Upper lobe of left lung (tissue), 6 donors: Measurements from ENCODE around the gene NHLRC1. TPM values are rescaled to one million over a fixed set of nuclear protein-coding genes. Genes with fewer than 3 reads are reported as not detected.

ENCODE experiments used
- ATAC-seq, 2 donors: fragments of 200-7000 bp; cut with Tn5 transposase; one replicate each; pipeline ENCODE4 v1.9.1; 2022; ENCODE audit warnings: mild to moderate bottlenecking in 2 of 2, moderate library complexity in 2 of 2; ENCODE audit not compliant: low FRiP score in 2 of 2
- DNase-seq, 2 donors: peaks; one replicate each; pipeline ENCODE4 v3.0.0-alpha.2; 2019 to 2020
- H3K27ac ChIP-seq, 4 donors: fragments of 200-600 bp; sonication (generic); one replicate each; pipeline ENCODE4 v1.5.1; 2016 to 2019
- H3K27me3 ChIP-seq, 4 donors: fragments of 200-600 bp; sonication (generic); one replicate each; pipeline ENCODE4 v1.5.1; 2017 to 2019
- H3K36me3 ChIP-seq, 4 donors: fragments of 200-600 bp; sonication (generic); one replicate each; pipeline ENCODE4 v1.5.1; 2016 to 2019
- H3K4me1 ChIP-seq, 4 donors: fragments of 200-600 bp; sonication (generic); one replicate each; pipeline ENCODE4 v1.5.1; 2018 to 2019
- H3K4me3 ChIP-seq, 4 donors: fragments of 200-600 bp; sonication (generic); one replicate each; pipeline ENCODE4 v1.5.1; 2017 to 2019; ENCODE audit warnings: mild to moderate bottlenecking in 2 of 4, moderate library complexity in 1 of 4
- H3K9me3 ChIP-seq, 4 donors: fragments of 200-600 bp; sonication (generic); one replicate each; pipeline ENCODE4 v1.5.1; 2018 to 2019
- EP300 ChIP-seq, 4 donors: sonication (generic); formaldehyde crosslinking; IDR thresholded peaks; one replicate each; pipeline ENCODE4 v1.5.1; 2017; ENCODE audit warnings: antibody characterized with exemption in 4 of 4, control low read depth in 2 of 4
- POLR2A ChIP-seq, 4 donors: fragments of 450-650 bp; IDR thresholded peaks; one replicate each; pipeline ENCODE4 v1.5.1; 2016 to 2017; ENCODE audit warnings: antibody characterized with exemption in 4 of 4, mild to moderate bottlenecking in 2 of 4
- POLR2AphosphoS5 ChIP-seq, 2 donors: sonication (generic); formaldehyde crosslinking; IDR thresholded peaks; one replicate each; pipeline ENCODE4 v1.5.1; 2017; ENCODE audit warnings: antibody characterized with exemption in 2 of 2
- WGBS, 2 donors: methylation state at CpG; one replicate each; pipeline ENCODE4 v1.1.5; 2017 to 2018; 5-methylcytosine and 5-hydroxymethylcytosine counted together
- total RNA-seq, 6 donors: library from RNA; depleted of rRNA in 4 of 6; stranded (reverse); fragments of >200 nt in 4 of 6; gene quantifications; one replicate each; pipeline versions ENCODE4 v1.1.0 to v1.2.1, GENCODE V29; 2016 to 2021
- TF ChIP-seq, protein P1 (sequence below), 6 experiments: fragments of 450-650 bp in 4 of 6; fragments of 200-600 bp in 2 of 6; sonication (generic) in 2 of 6; IDR thresholded peaks; one replicate each; pipeline ENCODE4 v1.5.1; 2016 to 2019; ENCODE audit warnings: antibody characterized with exemption in 6 of 6
- donor health status: DM: no; HTN: no; CAD: no; lungs with moderate emphysema.
- donor health status: DM: no; HTN: yes; CAD: no; lungs with severe emphysema.

The NHLRC1 gene
- 1 to 10 TPM in 4 of 6 donors, not detected in 2; 1.9 to 4.1 (median 3.0) TPM for total RNA-seq

- Histone ChIP-seq H3K27me3 (no peaks in the 10 kb centered on the region), H3K4me1 (peaks cover 7 to 15% (median 13%) of the 10 kb centered on the region in 4 donors), H3K4me3 (peak within 1 kb of the TSS; percentile 47 to 68 (median 60)), H3K9me3 (no peaks in the 10 kb centered on the region), H3K36me3 (no peaks in the 10 kb centered on the region), H3K27ac (peak within 1 kb of the TSS; percentile 64 to 80 (median 66))
- TF ChIP-seq POLR2A (IDR thresholded peaks at IDR 0.05) (peak in 1 of 4 donors; percentile 80), POLR2AphosphoS5 (IDR thresholded peaks at IDR 0.05) (peak; percentile 80 to 86), EP300 (IDR thresholded peaks at IDR 0.05) (peak in 1 of 4 donors; percentile 77)
- TF ChIP-seq, protein P1, sequence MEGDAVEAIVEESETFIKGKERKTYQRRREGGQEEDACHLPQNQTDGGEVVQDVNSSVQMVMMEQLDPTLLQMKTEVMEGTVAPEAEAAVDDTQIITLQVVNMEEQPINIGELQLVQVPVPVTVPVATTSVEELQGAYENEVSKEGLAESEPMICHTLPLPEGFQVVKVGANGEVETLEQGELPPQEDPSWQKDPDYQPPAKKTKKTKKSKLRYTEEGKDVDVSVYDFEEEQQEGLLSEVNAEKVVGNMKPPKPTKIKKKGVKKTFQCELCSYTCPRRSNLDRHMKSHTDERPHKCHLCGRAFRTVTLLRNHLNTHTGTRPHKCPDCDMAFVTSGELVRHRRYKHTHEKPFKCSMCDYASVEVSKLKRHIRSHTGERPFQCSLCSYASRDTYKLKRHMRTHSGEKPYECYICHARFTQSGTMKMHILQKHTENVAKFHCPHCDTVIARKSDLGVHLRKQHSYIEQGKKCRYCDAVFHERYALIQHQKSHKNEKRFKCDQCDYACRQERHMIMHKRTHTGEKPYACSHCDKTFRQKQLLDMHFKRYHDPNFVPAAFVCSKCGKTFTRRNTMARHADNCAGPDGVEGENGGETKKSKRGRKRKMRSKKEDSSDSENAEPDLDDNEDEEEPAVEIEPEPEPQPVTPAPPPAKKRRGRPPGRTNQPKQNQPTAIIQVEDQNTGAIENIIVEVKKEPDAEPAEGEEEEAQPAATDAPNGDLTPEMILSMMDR (IDR thresholded peaks at IDR 0.05) = peak; percentile 76 to 99 (median 98)
- ATAC-seq = peak; percentile 97 to 99
- WGBS, 2 donors = 38 to 64% methylated on average over 12 to 38 of the region's 82 CpGs
- DNase-seq = peak; percentile 93 to 97
Observed at GRCh38 chr6:18122128-18123093, at the start of gene NHLRC1. Gene NHLRC1, minus strand, starts transcription at chr6:18122677. Its CDS starts 71 bp downstream, at chr6:18122606.

DNA sequence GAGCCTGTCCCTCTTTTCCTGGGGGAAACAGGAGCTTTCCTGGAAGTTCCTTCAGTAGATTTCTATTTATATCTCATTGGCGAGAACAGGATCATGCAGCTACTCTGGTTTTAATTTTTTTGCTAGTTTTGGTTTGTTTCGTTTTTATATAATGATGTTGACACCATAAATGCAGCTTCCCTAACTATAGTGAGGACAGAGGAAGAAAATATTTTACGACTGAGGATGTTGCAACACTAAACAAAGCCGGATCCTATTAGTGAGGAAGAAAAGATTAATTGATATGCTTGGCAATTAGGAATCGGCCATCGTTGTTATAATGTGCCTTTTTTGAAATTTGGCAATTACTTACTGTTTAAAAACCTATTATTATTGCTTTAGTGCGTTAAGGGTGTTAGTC, 49.4 kb upstream of the NHLRC1 start:
- H3K9me3 ChIP-seq = no peaks in the 10 kb centered on the region
- ATAC-seq (peak in 1 of 2 donors; percentile 38), DNase-seq (no peak)
- H3K36me3 ChIP-seq = peaks cover 0 to 59% (median 23%) of the 10 kb centered on the region in 4 donors
- no peaks in the 10 kb centered on the region for H3K4me1 ChIP-seq
- TF ChIP-seq EP300 (IDR thresholded peaks at IDR 0.05) (no peak), POLR2A (IDR thresholded peaks at IDR 0.05) (no peak), POLR2AphosphoS5 (IDR thresholded peaks at IDR 0.05) (no peak)
- TF ChIP-seq, protein P1 (IDR thresholded peaks at IDR 0.05) = no peak
- peak overlapping the region in 1 of 4 donors; percentile 64 for H3K27ac ChIP-seq
- H3K4me3 ChIP-seq = no peak overlapping the region
- 63 to 74% methylated on average over 7 of the region's 7 CpGs for WGBS, 2 donors
- H3K27me3 ChIP-seq = no peaks in the 10 kb centered on the region

DNA sequence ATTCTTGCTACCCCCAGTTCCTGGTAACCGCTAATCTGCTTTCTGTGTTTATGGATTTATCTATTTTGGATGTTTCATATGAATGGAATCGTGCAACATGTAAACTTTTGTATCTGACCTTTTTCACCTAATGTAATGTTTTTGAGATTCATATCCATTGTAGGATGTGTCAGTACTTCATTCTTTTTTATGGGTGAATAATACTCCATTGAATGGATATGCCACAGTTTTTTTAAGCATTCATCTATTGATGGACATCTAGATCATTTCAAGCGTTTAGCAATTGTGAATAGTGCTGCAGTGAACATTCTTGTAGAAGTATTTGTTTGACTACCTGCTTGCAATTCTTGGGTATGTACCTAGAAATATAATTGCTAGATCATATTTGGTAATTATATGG, 45.8 kb upstream of the NHLRC1 start:
- Histone ChIP-seq H3K36me3 (peaks cover 0 to 72% (median 25%) of the 10 kb centered on the region in 4 donors), H3K4me1 (no peaks in the 10 kb centered on the region), H3K27me3 (no peaks in the 10 kb centered on the region), H3K9me3 (no peaks in the 10 kb centered on the region), H3K4me3 (no peak overlapping the region), H3K27ac (no peak overlapping the region)
- DNase-seq = no peak
- WGBS, 2 donors = 96 to 99% methylated on average over 3 of the region's 3 CpGs
- TF ChIP-seq POLR2A (IDR thresholded peaks at IDR 0.05) (no peak), POLR2AphosphoS5 (IDR thresholded peaks at IDR 0.05) (no peak)
- no peak for ATAC-seq

DNA sequence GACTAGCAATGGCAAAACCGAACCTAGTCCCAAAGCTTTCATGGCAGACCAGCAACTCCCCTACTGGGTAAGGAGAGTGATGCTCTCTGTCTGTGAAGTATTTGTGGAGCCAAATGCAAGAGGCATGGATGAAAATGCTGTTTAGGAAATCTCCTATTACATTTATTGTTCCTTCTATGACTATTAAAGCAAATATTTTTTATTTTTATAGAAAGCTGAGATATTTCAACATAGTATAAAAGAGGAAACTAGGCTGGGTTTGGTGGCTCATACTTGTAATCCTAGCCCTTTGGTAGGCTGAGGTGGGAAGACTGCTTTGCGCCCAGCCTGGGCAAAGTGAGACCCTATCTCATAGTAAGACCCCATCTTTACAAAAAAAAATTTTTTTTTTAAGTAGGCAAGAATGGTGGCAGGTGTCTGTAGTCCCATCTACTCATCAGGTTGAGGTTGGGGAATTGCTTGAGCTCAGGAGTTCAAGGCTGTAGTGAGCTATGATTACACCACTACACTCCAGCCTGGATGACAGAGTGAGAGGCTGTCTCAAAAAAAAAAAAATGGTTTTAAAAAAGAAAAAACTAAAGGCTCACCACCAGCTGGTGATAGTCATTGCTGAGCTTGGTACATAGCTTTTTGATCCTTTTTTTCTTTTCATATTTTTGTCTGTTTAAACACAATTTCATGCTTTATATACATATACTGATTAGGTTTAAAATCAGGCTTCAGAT, 44.0 kb upstream of the NHLRC1 start:
- 84 to 89% methylated on average over 2 of the region's 2 CpGs for WGBS, 2 donors
- peaks cover 2 to 86% (median 31%) of the 10 kb centered on the region in 4 donors for H3K36me3 ChIP-seq

More for the DNA sequence above, 44.0 kb upstream of the NHLRC1 start:
- Histone ChIP-seq H3K27me3 (no peaks in the 10 kb centered on the region), H3K9me3 (no peaks in the 10 kb centered on the region), H3K4me3 (no peak overlapping the region), H3K4me1 (no peaks in the 10 kb centered on the region), H3K27ac (peak overlapping the region in 1 of 4 donors; percentile 22)
- DNase-seq = no peak
- ATAC-seq = peak in 1 of 2 donors; percentile 67
- TF ChIP-seq POLR2A (IDR thresholded peaks at IDR 0.05) = no peak
- no peak for TF ChIP-seq POLR2AphosphoS5 (IDR thresholded peaks at IDR 0.05)
- TF ChIP-seq, protein P1 (IDR thresholded peaks at IDR 0.05) = no peak
- TF ChIP-seq EP300 (IDR thresholded peaks at IDR 0.05) = no peak
